HepG2 (cell line): ENCODE measurements around the gene ZC3H4. TPM values are rescaled to one million over a fixed set of nuclear protein-coding genes. Genes with fewer than 3 reads are reported as not detected.

Source experiments
- ATAC-seq: fragments of 200-7000 bp; cut with Tn5 transposase; 3 replicates; pipeline ENCODE4 v1.9.1; 2020; ENCODE audit warnings: mild to moderate bottlenecking, moderate library complexity
- BruUV-seq: library from RNA; stranded (reverse); fragments of 400-500 nt; replicated peaks from 2 replicates; lab custom pipeline; 2021; lab: Mats Ljungman, UMichigan
- CTCF ChIA-PET: fragments of 300-600 bp; formaldehyde crosslinking; extraction: SDS; loops from one replicate; lab custom pipeline; 2021; ENCODE audit warnings: low total read pairs, inconsistent platforms, low intra/inter-chr PET ratio; lab: Yijun Ruan, JAX
- POLR2A ChIA-PET: fragments of 350-600 bp; sonication (Branson Sonifier 250); formaldehyde crosslinking; loops from one replicate; lab custom pipeline; 2020; ENCODE audit warnings: antibody characterized with exemption, inconsistent platforms; lab: Yijun Ruan, JAX
- DNase-seq: peaks from one replicate; pipeline ENCODE4 v3.0.0-alpha.2; 2015; ENCODE audit warnings: low spot score
- FAIRE-seq: peaks from 3 replicates; lab custom pipeline; 2011; peaks lifted over from hg19 to GRCh38; lab: Jason Lieb, UNC
- H2AFZ ChIP-seq: one replicate; pipeline ENCODE4 v1.6.1; 2011; ENCODE audit warnings: low read length, inconsistent platforms
- H3K27ac ChIP-seq: fragments of 300-600 bp; 3 replicates; pipeline ENCODE4 v1.8.0; 2011; ENCODE audit warnings: mixed run types, mild to moderate bottlenecking, mixed read lengths, low read length, inconsistent platforms; ENCODE audit not compliant: insufficient read depth; ENCODE audit errors: extremely low read length
- H3K27me3 ChIP-seq, 2 experiments: fragments of 200-600 bp in 1 of 2; 2 replicates in 1 of 2; 3 replicates in 1 of 2; pipeline versions ENCODE4 v1.6.0 to v1.8.0; 2011; ENCODE audit warnings: low read length in 2 of 2, mild to moderate bottlenecking in 2 of 2, moderate library complexity in 2 of 2, inconsistent platforms in 1 of 2; ENCODE audit not compliant: insufficient read depth in 2 of 2, control insufficient read depth in 1 of 2
- H3K36me3 ChIP-seq, 2 experiments: fragments of 200-600 bp in 1 of 2; replicated peaks in 1 of 2; 2 replicates in 1 of 2; 3 replicates in 1 of 2; pipeline versions ENCODE4 v1.5.1 to v1.8.0; 2011; ENCODE audit warnings: low read length in 2 of 2, inconsistent platforms in 1 of 2; ENCODE audit not compliant: insufficient read depth in 2 of 2, control insufficient read depth in 1 of 2
- H3K4me1 ChIP-seq: 2 replicates; pipeline ENCODE4 v1.5.1; 2012; ENCODE audit warnings: low read length, inconsistent platforms; ENCODE audit not compliant: insufficient read depth
- H3K4me2 ChIP-seq: 2 replicates; pipeline ENCODE4 v1.6.0; 2011; ENCODE audit warnings: low read depth, low read length, inconsistent platforms
- H3K4me3 ChIP-seq, 3 experiments: fragments of 200-600 bp in 1 of 3; sonication (generic), shearing (Covaris generic) in 1 of 3; replicated peaks in 1 of 3; 2 replicates each; pipeline ENCODE4 v1.5.1; 2011 to 2016; ENCODE audit warnings: low read length in 3 of 3, inconsistent platforms in 2 of 3, low read depth in 2 of 3, mild to moderate bottlenecking in 2 of 3, control low read depth in 1 of 3, mixed read lengths in 1 of 3; ENCODE audit not compliant: insufficient read depth in 1 of 3
- H3K79me2 ChIP-seq: one replicate; pipeline ENCODE4 v1.6.1; 2011; ENCODE audit warnings: low read length, inconsistent platforms; ENCODE audit not compliant: insufficient read depth
- H3K9ac ChIP-seq: 2 replicates; pipeline ENCODE4 v1.6.0; 2011; ENCODE audit warnings: mild to moderate bottlenecking, low read depth, low read length, inconsistent platforms; ENCODE audit not compliant: insufficient read depth
- H3K9me3 ChIP-seq: 2 replicates; pipeline ENCODE4 v1.5.1; 2012; ENCODE audit warnings: mild to moderate bottlenecking, low read length
- H4K20me1 ChIP-seq: 2 replicates; pipeline ENCODE4 v1.6.0; 2011; ENCODE audit warnings: inconsistent platforms, mild to moderate bottlenecking, low read length, moderate library complexity; ENCODE audit not compliant: insufficient read depth
- HHEX ChIP-seq: IDR thresholded peaks from 2 replicates; pipeline ENCODE4 v1.6.1; 2016; ENCODE audit warnings: control low read depth
- KDM5A ChIP-seq: fragments of 200-600 bp; sonication (generic); IDR thresholded peaks from 2 replicates; pipeline ENCODE4 v1.7.0; 2018; ENCODE audit warnings: antibody characterized with exemption, mild to moderate bottlenecking, low read length, borderline replicate concordance
- MZF1 ChIP-seq: sonication (generic); formaldehyde crosslinking; IDR thresholded peaks from 2 replicates; pipeline ENCODE4 v1.8.1; 2023; ENCODE audit warnings: mild to moderate bottlenecking, missing genetic modification reagents, borderline replicate concordance
- PRPF4 ChIP-seq: fragments of 200-400 bp; formaldehyde crosslinking; IDR thresholded peaks from 2 replicates; pipeline ENCODE4 v1.6.1; 2016; ENCODE audit warnings: low read length, low read depth; ENCODE audit not compliant: poor library complexity, severe bottlenecking
- RAD51 ChIP-seq: fragments of 450-650 bp; IDR thresholded peaks from 2 replicates; pipeline ENCODE4 v1.6.1; 2016; ENCODE audit warnings: borderline replicate concordance
- SALL1 ChIP-seq: sonication (generic); formaldehyde crosslinking; IDR thresholded peaks from 2 replicates; pipeline ENCODE4 v1.8.0; 2022; ENCODE audit warnings: mild to moderate bottlenecking, missing genetic modification reagents
- STAG1 ChIP-seq: sonication (generic); formaldehyde crosslinking; IDR thresholded peaks from 2 replicates; pipeline ENCODE4 v1.4.0; 2020; ENCODE audit warnings: missing genetic modification reagents
- TARDBP ChIP-seq: sonication (generic); formaldehyde crosslinking; IDR thresholded peaks from 2 replicates; pipeline ENCODE4 v1.8.0; 2022; ENCODE audit warnings: mild to moderate bottlenecking, missing genetic modification reagents
- ZBTB44 ChIP-seq: sonication (generic); formaldehyde crosslinking; IDR thresholded peaks from 2 replicates; pipeline ENCODE4 v1.4.0; 2020; ENCODE audit warnings: missing genetic modification reagents
- ZMYM3 ChIP-seq: sonication (generic); formaldehyde crosslinking; IDR thresholded peaks from 2 replicates; pipeline ENCODE4 v1.5.1; 2020; ENCODE audit warnings: mild to moderate bottlenecking, missing genetic modification reagents
- ZNF160 ChIP-seq: sonication (generic); formaldehyde crosslinking; IDR thresholded peaks from 2 replicates; pipeline ENCODE4 v1.8.0; 2022; ENCODE audit warnings: mild to moderate bottlenecking, inconsistent platforms, missing genetic modification reagents
- ZNF232 ChIP-seq: sonication (generic); formaldehyde crosslinking; IDR thresholded peaks from 2 replicates; pipeline ENCODE4 v1.4.0; 2020; ENCODE audit warnings: missing genetic modification reagents, borderline replicate concordance
- ZNF282 ChIP-seq: fragments of 450-650 bp; IDR thresholded peaks from 2 replicates; pipeline ENCODE4 v1.6.1; 2018; ENCODE audit not compliant: partially characterized antibody
- ZNF629 ChIP-seq: sonication (generic); formaldehyde crosslinking; conservative IDR thresholded peaks from 2 replicates; pipeline ENCODE4 v1.5.0; 2020; ENCODE audit warnings: missing genetic modification reagents
- ZNF670 ChIP-seq: sonication (generic); formaldehyde crosslinking; IDR thresholded peaks from 2 replicates; pipeline ENCODE4 v1.8.0; 2022; ENCODE audit warnings: mild to moderate bottlenecking, missing genetic modification reagents, borderline replicate concordance
- ZNF672 ChIP-seq: sonication (generic); formaldehyde crosslinking; IDR thresholded peaks from 2 replicates; pipeline ENCODE4 v1.8.1; 2022; ENCODE audit warnings: missing genetic modification reagents
- ZNF746 ChIP-seq: sonication (generic); formaldehyde crosslinking; IDR thresholded peaks from 2 replicates; pipeline ENCODE4 v1.8.0; 2022; ENCODE audit warnings: mild to moderate bottlenecking, missing genetic modification reagents
- WGBS: methylation state at CpG from one replicate; pipeline ENCODE4 v1.1.6; 2017; ENCODE audit warnings: low lambda C conversion rate; 5-methylcytosine and 5-hydroxymethylcytosine counted together
- in situ Hi-C: cut with HindIII; loops from 2 replicates; pipeline ENCODE4 v1.10.0; 2017; ENCODE audit warnings: low pct_unique_long_range_greater_than_20kb; ENCODE audit not compliant: extremely low pct_ligation_motif_present
- intact Hi-C: fragments of 100-400 bp; cut with micrococcal nuclease; formaldehyde crosslinking; loops from one replicate; pipeline ENCODE4 v1.10.0; 2022; ENCODE audit not compliant: unreplicated experiment
- polyA plus RNA-seq, 8 experiments: library from polyadenylated mRNA; depleted of rRNA in 3 of 8; stranded (reverse) in 7 of 8; unstranded in 1 of 8; fragments of >200 nt; fragmentation: Illumina TruSeq in 4 of 8; extraction: Trizol in 4 of 8; gene quantifications; 2 replicates each; pipeline versions ENCODE4 v1.2.1 to v1.2.3, GENCODE V29; 2011 to 2016; ENCODE audit warnings: low read depth in 4 of 8, missing spikeins in 1 of 8, mixed read lengths in 1 of 8; ENCODE audit not compliant: insufficient read depth in 1 of 8
- total RNA-seq, 5 experiments: library from RNA; depleted of rRNA; stranded (reverse); fragments of >200 nt; fragmentation: Illumina TruSeq; extraction: Trizol; gene quantifications; 2 replicates each; pipeline ENCODE4 v1.2.3, GENCODE V29; 2016; ENCODE audit warnings: low read depth in 1 of 5

Gene ZC3H4
- total and polyA plus RNA-seq, 2 of the 13 experiments (the other 11 are each of a cell fraction or from before 2014, with no cell fraction given): 1.8 to 10.7 TPM

GRCh38 chr19:47099576-47100050 is 14.0 kb downstream of the ZC3H4 start:
- Histone ChIP-seq H3K9ac (no peak overlapping the region), H3K4me2 (no peak overlapping the region), H3K4me3 (no peak overlapping the region), H3K36me3 (peaks cover 0 to 6% of the 10 kb centered on the region in 2 experiments; a peak in 3 of 5 replicates), H3K27ac (peak overlapping the region; percentile 33), H3K9me3 (no peaks in the 10 kb centered on the region), H3K4me1 (peaks cover 83% of the 10 kb centered on the region), H4K20me1 (no peaks in the 10 kb centered on the region), H3K27me3 (no peaks in the 10 kb centered on the region), H3K79me2 (peaks cover 72% of the 10 kb centered on the region), H2AFZ (no peak overlapping the region)
- TF ChIP-seq ZNF282 (no peak), ZNF160 (CRISPR knock-in tag) (no peak), ZNF670 (no peak), ZNF232 (no peak), MZF1 (no peak), SALL1 (CRISPR knock-in tag) (no peak), HHEX (CRISPR knock-in tag) (no peak), KDM5A (no peak), ZNF672 (CRISPR knock-in tag) (no peak)
- BruUV-seq: no TSS peak
- intact Hi-C loops: no loop called here
- no peak for FAIRE-seq
- ChIA-PET CTCF (no interaction called here), POLR2A (interaction anchor here (1.0 to 11.1 kb wide), 3 partner anchors 11 to 249 kb away, joined by 3 to 456 read pairs (median 4); partner anchors contain the start of genes AP2S1 and ZC3H4)
- WGBS: 93% methylated on average over 6 of the region's 6 CpGs
- no peak for DNase-seq
- no peak for ATAC-seq
- in situ Hi-C loops: no loop called here

- Histone ChIP-seq H3K27me3 (no peaks in the 10 kb centered on the region), H4K20me1 (no peaks in the 10 kb centered on the region), H3K9me3 (no peaks in the 10 kb centered on the region), H3K36me3 (peaks cover 2 to 13% of the 10 kb centered on the region in 2 experiments), H3K9ac (no peak overlapping the region), H3K4me2 (no peak overlapping the region), H3K4me3 (no peak overlapping the region), H3K4me1 (peaks cover 84% of the 10 kb centered on the region), H2AFZ (no peak overlapping the region), H3K27ac (no peak overlapping the region), H3K79me2 (peaks cover 70% of the 10 kb centered on the region)
- in situ Hi-C loops (no loop called here), intact Hi-C loops (no loop called here)
- no peak for DNase-seq
- ATAC-seq: no peak
- BruUV-seq: no TSS peak
- TF ChIP-seq RAD51: no peak
- TF ChIP-seq ZBTB44 (CRISPR knock-in tag): no peak
- TF ChIP-seq ZMYM3 (CRISPR knock-in tag): 0 out of 2 replicates have a peak, but pooled peaks have one; percentile 12
- TF ChIP-seq PRPF4: no peak
- no peak for TF ChIP-seq TARDBP (CRISPR knock-in tag)
- no peak for TF ChIP-seq ZNF746 (CRISPR knock-in tag)
- peak; percentile 77 for TF ChIP-seq ZNF629 (CRISPR knock-in tag)
- TF ChIP-seq STAG1 (CRISPR knock-in tag): no peak
- 96% methylated on average over 6 of the region's 6 CpGs for WGBS
- FAIRE-seq: no peak
- ChIA-PET POLR2A (interaction anchor here (11.1 kb wide), 1 partner anchor 12 kb away, joined by 456 read pairs; the partner anchor contains the start of gene ZC3H4), CTCF (no interaction called here)
Measured at GRCh38 chr19:47098608-47099007, 15.0 kb downstream of the ZC3H4 start.
